Measurements from ENCODE around the gene HSPBAP1. TPM values are rescaled to one million over a fixed set of nuclear protein-coding genes. Genes with fewer than 3 reads are reported as not detected.
"Not testable (repeated sequence)": the region's sequence is repeated elsewhere in the genome, so short reads cannot be mapped to it uniquely, and the experiment has no call there.

Gene HSPBAP1
- total RNA-seq, 1 donor from 2014 or later, result 18.6 TPM

- no peak overlapping the region for H3K4me3 Mint-ChIP-seq (ENCODE audit: unreplicated experiment)
- TF ChIP-seq, protein P1, sequence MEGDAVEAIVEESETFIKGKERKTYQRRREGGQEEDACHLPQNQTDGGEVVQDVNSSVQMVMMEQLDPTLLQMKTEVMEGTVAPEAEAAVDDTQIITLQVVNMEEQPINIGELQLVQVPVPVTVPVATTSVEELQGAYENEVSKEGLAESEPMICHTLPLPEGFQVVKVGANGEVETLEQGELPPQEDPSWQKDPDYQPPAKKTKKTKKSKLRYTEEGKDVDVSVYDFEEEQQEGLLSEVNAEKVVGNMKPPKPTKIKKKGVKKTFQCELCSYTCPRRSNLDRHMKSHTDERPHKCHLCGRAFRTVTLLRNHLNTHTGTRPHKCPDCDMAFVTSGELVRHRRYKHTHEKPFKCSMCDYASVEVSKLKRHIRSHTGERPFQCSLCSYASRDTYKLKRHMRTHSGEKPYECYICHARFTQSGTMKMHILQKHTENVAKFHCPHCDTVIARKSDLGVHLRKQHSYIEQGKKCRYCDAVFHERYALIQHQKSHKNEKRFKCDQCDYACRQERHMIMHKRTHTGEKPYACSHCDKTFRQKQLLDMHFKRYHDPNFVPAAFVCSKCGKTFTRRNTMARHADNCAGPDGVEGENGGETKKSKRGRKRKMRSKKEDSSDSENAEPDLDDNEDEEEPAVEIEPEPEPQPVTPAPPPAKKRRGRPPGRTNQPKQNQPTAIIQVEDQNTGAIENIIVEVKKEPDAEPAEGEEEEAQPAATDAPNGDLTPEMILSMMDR (IDR thresholded peaks at IDR 0.05; ENCODE audit: partially characterized antibody, unreplicated experiment), result no peak
- peaks cover 2% of the 10 kb centered on the region for H3K27me3 Mint-ChIP-seq (ENCODE audit: unreplicated experiment)
- no peak for DNase-seq
- no peaks in the 10 kb centered on the region for H3K4me1 Mint-ChIP-seq (ENCODE audit: low read depth, unreplicated experiment)
- H3K36me3 Mint-ChIP-seq (ENCODE audit: unreplicated experiment), result peaks cover 35% of the 10 kb centered on the region
- no peak overlapping the region for H3K27ac Mint-ChIP-seq (ENCODE audit: unreplicated experiment)
- peaks cover 1% of the 10 kb centered on the region for H3K9me3 Mint-ChIP-seq (ENCODE audit: unreplicated experiment)
These were observed 50.0 kb downstream of the HSPBAP1 start for GRCh38 chr3:122743581-122744120.

GRCh38 chr3:122742234-122742633, 51.4 kb downstream of the HSPBAP1 start:
- no peak overlapping the region for H3K27ac Mint-ChIP-seq (ENCODE audit: unreplicated experiment)
- no peaks in the 10 kb centered on the region for H3K4me1 Mint-ChIP-seq (ENCODE audit: low read depth, unreplicated experiment)
- H3K9me3 Mint-ChIP-seq (ENCODE audit: unreplicated experiment), result peaks cover 1% of the 10 kb centered on the region
- TF ChIP-seq, protein P1 (IDR thresholded peaks at IDR 0.05; ENCODE audit: partially characterized antibody, unreplicated experiment), result no peak
- H3K36me3 Mint-ChIP-seq (ENCODE audit: unreplicated experiment), result peaks cover 35% of the 10 kb centered on the region
- no peak for DNase-seq
- peaks cover 2% of the 10 kb centered on the region for H3K27me3 Mint-ChIP-seq (ENCODE audit: unreplicated experiment)
- H3K4me3 Mint-ChIP-seq (ENCODE audit: unreplicated experiment), result no peak overlapping the region

DNA sequence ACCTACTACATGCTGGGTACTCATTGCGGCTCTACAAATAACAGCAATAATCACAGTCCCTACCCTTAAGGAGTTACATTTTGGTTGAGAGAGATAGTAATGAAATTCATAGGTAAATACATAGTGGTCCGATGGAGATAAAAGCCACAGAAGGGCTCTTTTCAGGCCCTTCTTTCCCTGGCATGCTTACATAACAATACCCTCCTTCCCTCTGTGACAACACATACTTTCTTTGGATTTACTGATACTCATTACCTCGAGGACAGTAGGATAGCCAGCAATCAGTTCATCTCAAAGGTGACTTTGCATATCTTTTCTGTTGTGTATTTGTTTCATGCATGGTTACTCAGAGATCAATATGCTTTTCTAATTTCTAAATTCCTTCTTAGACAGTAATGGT, 54.5 kb downstream of the HSPBAP1 start:
- Mint-ChIP-seq H3K27ac (ENCODE audit: unreplicated experiment) (no peak overlapping the region), H3K4me3 (ENCODE audit: unreplicated experiment) (no peak overlapping the region), H3K4me1 (ENCODE audit: low read depth, unreplicated experiment) (no peaks in the 10 kb centered on the region), H3K27me3 (ENCODE audit: unreplicated experiment) (peaks cover 2% of the 10 kb centered on the region), H3K36me3 (ENCODE audit: unreplicated experiment) (peaks cover 21% of the 10 kb centered on the region), H3K9me3 (ENCODE audit: unreplicated experiment) (peaks cover 1% of the 10 kb centered on the region)
- TF ChIP-seq, protein P1 (IDR thresholded peaks at IDR 0.05; ENCODE audit: partially characterized antibody, unreplicated experiment), result no peak
- DNase-seq, result no peak

- H3K36me3 Mint-ChIP-seq (ENCODE audit: unreplicated experiment), result peaks cover 20% of the 10 kb centered on the region
- not testable (repeated sequence) for H3K4me1 Mint-ChIP-seq (ENCODE audit: low read depth, unreplicated experiment); H3K9me3 Mint-ChIP-seq (ENCODE audit: unreplicated experiment); H3K27me3 Mint-ChIP-seq (ENCODE audit: unreplicated experiment); DNase-seq; H3K27ac Mint-ChIP-seq (ENCODE audit: unreplicated experiment); H3K4me3 Mint-ChIP-seq (ENCODE audit: unreplicated experiment)
These were observed 60.7 kb downstream of the HSPBAP1 start for GRCh38 chr3:122732682-122733525.

DNA sequence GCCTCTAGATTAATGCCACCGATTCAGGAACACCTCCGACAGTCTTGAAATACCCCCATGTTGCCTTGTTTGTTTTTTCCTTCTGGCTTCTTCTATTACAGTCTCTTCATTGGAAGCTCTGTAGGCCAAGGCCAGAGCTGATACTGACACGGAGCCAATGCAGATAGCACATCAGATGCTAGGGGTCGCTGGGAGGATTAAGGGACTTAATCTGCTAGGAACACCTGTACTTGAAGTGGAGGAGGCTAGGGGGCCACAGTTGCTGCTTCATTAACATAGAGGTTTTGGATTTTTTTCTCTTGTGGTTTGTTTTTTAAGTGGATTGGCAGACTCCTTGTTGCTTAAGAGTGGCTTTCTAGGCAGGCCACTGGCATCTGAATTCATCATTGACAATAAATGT, 63.4 kb downstream of the HSPBAP1 start:
- TF ChIP-seq, protein P1 (IDR thresholded peaks at IDR 0.05; ENCODE audit: partially characterized antibody, unreplicated experiment), result no peak
- Mint-ChIP-seq H3K27me3 (ENCODE audit: unreplicated experiment) (peaks cover 4% of the 10 kb centered on the region), H3K4me3 (ENCODE audit: unreplicated experiment) (no peak overlapping the region), H3K4me1 (ENCODE audit: low read depth, unreplicated experiment) (no peaks in the 10 kb centered on the region), H3K36me3 (ENCODE audit: unreplicated experiment) (peaks cover 35% of the 10 kb centered on the region), H3K27ac (ENCODE audit: unreplicated experiment) (no peak overlapping the region), H3K9me3 (ENCODE audit: unreplicated experiment) (peaks cover 6% of the 10 kb centered on the region)
- DNase-seq, result no peak
